Measurements from ENCODE around the gene CIPC.

The CIPC gene

DNA sequence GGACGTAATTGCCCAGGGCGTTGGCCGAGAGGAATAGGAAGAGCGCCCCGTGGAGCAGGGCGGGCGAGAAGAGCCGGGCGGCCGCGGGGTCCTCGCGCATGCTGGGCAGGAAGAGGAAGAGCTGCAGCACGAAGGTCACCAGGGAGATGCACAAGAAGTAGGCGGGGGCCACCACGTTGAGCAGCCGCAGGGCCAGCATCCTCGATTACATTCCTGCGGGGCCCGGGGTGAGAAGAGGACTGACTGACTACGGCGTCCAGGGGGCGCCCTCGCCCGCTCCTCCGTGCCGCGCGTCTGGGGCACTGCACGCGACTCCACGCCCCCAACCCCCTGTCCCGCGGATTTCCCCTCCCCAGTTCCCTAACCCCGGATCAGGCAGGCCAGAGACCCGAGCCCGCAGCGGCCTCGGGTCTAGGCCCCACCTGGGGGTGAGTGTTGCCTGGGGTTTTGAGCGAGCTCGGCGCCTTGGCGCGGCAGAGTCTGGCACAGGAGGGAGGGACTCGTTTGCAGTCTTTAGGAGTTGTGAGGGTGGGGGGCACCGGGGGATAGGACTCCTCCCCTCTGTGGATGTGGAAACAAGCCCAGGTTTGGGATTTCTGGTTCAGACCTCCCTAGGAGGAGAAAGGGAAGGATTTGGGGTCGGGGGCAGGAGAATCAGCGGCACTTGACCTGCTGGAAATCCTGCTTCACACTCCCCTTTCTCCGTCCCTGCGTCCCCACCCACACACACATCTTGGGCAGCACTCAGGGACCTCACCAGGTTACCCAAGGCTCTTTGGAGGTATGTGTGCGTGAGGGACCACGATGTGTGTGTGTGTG lies 41.7 kb downstream of the CIPC start:
- Histone ChIP-seq H3K9me3 (no peaks in the 10 kb centered on the region), H3K4me1 (ENCODE audit: control insufficient read depth in 1 of 2, insufficient read depth in 1 of 2, low read depth in 1 of 2, low read length in 1 of 2) (peaks cover 0 to 6% of the 10 kb centered on the region in 2 experiments), H3K4me3 (ENCODE audit: low read depth in 1 of 2, low read length in 1 of 2) (no peak overlapping the region), H3K27me3 (peaks cover 100% of the 10 kb centered on the region), H3K27ac (no peak overlapping the region), H3K36me3 (no peaks in the 10 kb centered on the region)
- TF ChIP-seq, protein P1, sequence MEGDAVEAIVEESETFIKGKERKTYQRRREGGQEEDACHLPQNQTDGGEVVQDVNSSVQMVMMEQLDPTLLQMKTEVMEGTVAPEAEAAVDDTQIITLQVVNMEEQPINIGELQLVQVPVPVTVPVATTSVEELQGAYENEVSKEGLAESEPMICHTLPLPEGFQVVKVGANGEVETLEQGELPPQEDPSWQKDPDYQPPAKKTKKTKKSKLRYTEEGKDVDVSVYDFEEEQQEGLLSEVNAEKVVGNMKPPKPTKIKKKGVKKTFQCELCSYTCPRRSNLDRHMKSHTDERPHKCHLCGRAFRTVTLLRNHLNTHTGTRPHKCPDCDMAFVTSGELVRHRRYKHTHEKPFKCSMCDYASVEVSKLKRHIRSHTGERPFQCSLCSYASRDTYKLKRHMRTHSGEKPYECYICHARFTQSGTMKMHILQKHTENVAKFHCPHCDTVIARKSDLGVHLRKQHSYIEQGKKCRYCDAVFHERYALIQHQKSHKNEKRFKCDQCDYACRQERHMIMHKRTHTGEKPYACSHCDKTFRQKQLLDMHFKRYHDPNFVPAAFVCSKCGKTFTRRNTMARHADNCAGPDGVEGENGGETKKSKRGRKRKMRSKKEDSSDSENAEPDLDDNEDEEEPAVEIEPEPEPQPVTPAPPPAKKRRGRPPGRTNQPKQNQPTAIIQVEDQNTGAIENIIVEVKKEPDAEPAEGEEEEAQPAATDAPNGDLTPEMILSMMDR (IDR thresholded peaks at IDR 0.05) = no peak

DNA sequence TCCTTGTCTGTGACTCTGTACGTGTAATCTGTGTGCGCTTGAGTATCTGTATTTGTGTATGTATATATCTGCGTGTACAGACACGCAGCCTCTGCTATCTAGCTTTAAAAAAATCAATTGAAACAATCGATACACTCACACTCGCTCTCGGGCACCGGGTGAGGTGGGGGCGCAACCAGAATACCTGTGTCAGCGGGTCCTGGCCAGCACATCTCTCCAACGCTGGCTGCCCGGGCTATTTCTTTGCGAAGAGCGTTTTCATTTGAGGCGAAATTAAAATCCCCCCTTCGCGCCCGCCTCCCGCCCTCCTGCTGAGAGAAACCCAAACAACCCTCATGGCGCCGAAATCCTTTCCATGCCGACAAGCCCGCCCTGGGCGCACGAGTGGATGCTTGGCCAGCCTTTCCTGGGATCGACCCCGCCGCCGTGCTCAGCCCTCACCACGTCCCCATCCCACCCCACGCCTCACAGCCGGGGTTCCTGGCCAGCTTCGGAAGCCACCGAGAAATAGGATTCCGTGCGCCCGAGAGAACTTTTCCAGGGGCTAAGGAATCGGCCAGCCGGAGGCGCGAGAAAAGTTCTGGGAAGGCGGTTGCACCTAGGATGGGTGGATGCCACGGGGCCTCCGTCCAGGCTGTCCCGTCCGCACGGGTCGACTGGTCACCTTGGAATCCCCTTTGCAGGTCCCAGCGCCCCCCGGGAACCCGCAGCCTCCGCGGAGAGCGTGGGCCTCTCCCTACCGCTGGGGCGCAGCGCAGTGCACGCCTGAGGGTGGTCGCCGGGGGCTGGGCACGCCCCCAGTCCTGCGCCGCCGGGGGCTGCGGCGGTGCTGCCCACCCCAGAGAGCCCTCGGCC lies 42.5 kb downstream of the CIPC start:
- no peaks in the 10 kb centered on the region for H3K36me3 ChIP-seq
- H3K4me1 ChIP-seq (ENCODE audit: control insufficient read depth in 1 of 2, insufficient read depth in 1 of 2, low read depth in 1 of 2, low read length in 1 of 2) = peaks cover 0 to 6% of the 10 kb centered on the region in 2 experiments
- H3K4me3 ChIP-seq (ENCODE audit: low read depth in 1 of 2, low read length in 1 of 2) = no peak overlapping the region
- H3K27me3 ChIP-seq = peaks cover 100% of the 10 kb centered on the region
- no peaks in the 10 kb centered on the region for H3K9me3 ChIP-seq
- TF ChIP-seq, protein P1 (IDR thresholded peaks at IDR 0.05) = no peak
- no peak overlapping the region for H3K27ac ChIP-seq

DNA sequence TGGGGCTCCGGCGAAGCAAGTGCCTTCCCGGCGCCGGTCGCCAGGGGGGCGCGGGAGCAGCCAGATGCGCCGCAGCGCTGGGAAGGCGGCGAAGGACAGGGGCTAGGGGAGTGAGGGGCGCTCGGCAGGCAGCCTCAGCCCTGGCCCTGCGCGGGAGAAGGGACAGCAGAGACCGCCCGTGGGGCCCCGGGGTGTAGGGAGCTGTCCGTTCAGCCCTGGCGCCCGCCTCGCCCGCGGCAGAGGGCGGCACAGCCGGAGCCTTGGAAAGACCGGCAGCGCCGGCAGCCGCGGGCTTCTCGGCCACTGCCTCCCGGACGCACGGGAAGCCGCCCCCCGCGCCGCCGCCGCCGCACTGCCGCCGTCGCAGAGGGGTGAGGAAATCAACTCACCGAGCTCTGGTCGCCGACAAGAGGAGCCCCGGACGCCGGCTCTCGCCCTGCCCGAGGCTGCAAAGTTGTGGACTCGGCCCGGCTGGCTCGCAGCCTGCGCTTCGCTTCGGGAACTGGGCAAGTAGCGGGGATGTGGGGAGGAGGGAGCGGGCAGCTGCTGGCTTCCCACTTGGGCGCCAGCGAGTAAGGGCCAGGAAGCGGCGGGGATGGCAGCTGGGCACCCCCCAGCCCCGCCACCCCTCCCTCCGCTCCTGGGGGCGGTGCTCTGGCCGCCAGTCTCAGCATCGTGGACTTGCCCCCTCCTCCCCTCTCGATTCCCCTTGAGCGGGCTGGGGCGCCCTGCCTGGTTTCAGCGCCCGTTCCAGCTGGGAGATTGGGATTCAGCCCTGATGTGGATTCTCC lies 43.4 kb downstream of the CIPC start, which contains the start of gene ZDHHC22:
TSS of gene ZDHHC22 (minus strand) at position 578 of the 791 bp plus-strand sequence. CDS start 2,053 bp downstream, outside the sequence.
- H3K4me3 ChIP-seq (ENCODE audit: low read depth in 1 of 2, low read length in 1 of 2) = no peak within 1 kb of the TSS
- no peak within 1 kb of the TSS for H3K27ac ChIP-seq
- TF ChIP-seq, protein P1 (IDR thresholded peaks at IDR 0.05) = no peak
- H3K4me1 ChIP-seq (ENCODE audit: control insufficient read depth in 1 of 2, insufficient read depth in 1 of 2, low read depth in 1 of 2, low read length in 1 of 2) = peaks cover 0 to 6% of the 10 kb centered on the region in 2 experiments
- H3K36me3 ChIP-seq = no peaks in the 10 kb centered on the region
- H3K9me3 ChIP-seq = no peaks in the 10 kb centered on the region
- peaks cover 100% of the 10 kb centered on the region for H3K27me3 ChIP-seq

DNA sequence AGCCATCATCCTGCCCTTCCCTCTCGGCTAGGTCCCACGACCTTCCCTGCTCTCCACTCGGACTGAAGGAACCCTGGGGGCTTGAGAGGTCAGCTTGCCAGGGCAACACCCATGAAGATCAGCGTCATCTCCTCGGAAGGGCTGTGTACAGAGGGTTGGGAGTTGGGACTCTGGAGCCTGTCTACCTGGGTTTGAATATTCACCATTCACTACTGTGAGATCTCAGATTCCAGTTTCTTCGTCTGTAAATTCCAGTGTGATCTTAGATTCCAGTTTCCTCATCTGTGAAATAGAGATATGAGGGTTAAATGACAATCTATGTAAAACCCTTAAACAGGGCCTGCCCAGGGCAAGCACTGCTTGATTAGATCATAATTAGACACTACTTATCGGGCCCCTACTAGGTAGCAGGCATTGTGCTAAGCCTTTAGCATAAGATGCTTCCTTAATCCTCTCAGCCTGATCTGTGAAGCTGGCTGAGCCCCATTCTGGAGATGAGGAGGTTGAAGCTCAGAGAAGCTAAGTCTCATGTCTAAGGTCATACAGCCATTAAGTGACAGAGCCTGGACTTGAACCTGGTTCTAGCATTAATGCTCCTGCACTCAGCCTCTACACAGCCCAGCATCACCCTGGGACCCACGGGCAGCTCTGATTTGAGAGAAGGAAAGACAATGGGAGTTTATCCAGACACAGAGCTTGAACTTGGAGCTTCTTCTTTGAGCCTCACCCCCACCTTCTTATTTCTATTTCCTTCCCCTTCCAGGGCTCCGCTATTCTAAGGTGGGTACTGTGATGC lies 44.1 kb downstream of the CIPC start:
- Histone ChIP-seq H3K4me3 (ENCODE audit: low read depth in 1 of 2, low read length in 1 of 2) (no peak overlapping the region), H3K27me3 (peaks cover 100% of the 10 kb centered on the region)

More for the DNA sequence above, 44.1 kb downstream of the CIPC start:
- H3K9me3 ChIP-seq = no peaks in the 10 kb centered on the region
- H3K4me1 ChIP-seq (ENCODE audit: control insufficient read depth in 1 of 2, insufficient read depth in 1 of 2, low read depth in 1 of 2, low read length in 1 of 2) = peaks cover 0 to 6% of the 10 kb centered on the region in 2 experiments
- TF ChIP-seq, protein P1 (IDR thresholded peaks at IDR 0.05) = no peak
- no peaks in the 10 kb centered on the region for H3K36me3 ChIP-seq
- no peak overlapping the region for H3K27ac ChIP-seq
